BE2C (cell line): ENCODE results near the gene TBC1D22A.

Experiments
- DNase-seq: peaks from one replicate; pipeline ENCODE4 v3.0.0-alpha.2; 2020
- H3K27me3 ChIP-seq: fragments of 250-450 bp; sonication (Bioruptor Pico); 2 replicates; pipeline ENCODE4 v1.5.1; 2020; ENCODE audit warnings: mild to moderate bottlenecking
- H3K36me3 ChIP-seq: fragments of 250-450 bp; sonication (Bioruptor Pico); 2 replicates; pipeline ENCODE4 v1.5.1; 2020; ENCODE audit warnings: mild to moderate bottlenecking
- H3K4me1 ChIP-seq: fragments of 250-450 bp; sonication (Bioruptor Pico); 2 replicates; pipeline ENCODE4 v1.5.1; 2020
- H3K4me3 ChIP-seq: 2 replicates; pipeline ENCODE4 v1.5.1; 2011; ENCODE audit warnings: low read depth, low read length
- H3K9me3 ChIP-seq: fragments of 250-450 bp; sonication (Bioruptor Pico); 2 replicates; pipeline ENCODE4 v1.5.1; 2020
- CTCF ChIP-seq: IDR thresholded peaks from 2 replicates; pipeline ENCODE4 v1.5.1; 2012; ENCODE audit warnings: mild to moderate bottlenecking, low read depth, low read length

The TBC1D22A gene

DNA sequence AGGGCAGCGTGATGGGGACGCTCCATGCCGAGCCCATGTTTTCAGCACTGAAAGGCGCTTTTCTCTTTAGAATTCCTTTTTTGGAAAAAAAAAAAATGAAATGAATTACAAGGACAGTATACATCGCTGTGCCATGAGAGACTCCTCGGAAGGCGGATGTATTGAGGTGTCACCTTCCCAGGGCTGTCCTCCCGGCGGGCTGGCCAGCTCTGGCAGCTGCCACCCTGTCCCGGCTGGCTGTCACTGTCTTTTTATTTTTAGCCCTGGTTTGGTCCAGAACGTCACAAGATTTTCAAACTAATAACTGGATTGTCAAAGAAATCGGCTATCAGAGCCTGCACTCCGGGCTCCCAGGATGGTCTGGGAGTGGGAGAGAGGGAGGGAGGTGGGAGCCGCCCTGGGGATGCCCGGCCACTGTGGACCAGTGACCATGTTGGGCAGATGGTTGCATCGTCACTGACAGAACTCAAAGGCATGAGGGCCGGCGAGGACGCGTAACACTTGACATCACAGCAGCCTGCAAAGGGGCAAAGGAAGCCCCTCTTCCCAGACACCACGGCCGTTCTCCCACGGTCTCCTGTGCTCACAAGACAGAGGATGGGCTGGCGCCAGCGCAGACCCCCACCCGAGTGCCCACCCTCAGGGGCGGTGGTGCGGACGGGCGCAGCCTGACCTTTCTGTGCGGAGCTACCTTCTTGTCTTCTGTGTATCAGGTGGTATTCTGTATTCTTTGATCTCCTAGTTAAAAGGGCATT, 392.9 kb downstream of the TBC1D22A start:
- no peaks in the 10 kb centered on the region for H3K4me1 ChIP-seq
- TF ChIP-seq CTCF = no peak
- H3K4me3 ChIP-seq = no peak overlapping the region
- DNase-seq = no peak
- no peaks in the 10 kb centered on the region for H3K9me3 ChIP-seq
- no peaks in the 10 kb centered on the region for H3K36me3 ChIP-seq
- H3K27me3 ChIP-seq = no peaks in the 10 kb centered on the region

DNA sequence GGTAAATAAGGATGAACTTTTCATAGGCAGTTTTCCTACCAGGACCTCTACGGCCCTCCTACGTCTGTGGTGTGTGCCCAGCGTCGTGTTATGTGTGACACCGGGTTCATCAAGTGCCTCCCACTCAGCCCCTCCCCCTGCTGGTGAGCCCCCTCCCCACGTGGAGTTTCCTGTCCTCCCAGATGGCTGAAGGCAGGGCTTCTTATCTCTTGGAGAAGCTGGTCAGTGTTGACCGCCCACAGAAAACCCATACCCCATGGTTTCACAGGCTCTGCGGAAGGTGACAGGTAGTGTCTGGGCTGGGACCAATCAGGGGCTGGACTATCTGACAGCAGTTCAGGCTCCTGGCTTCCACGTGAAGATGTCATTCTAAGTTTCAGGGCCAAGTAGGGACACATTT, 393.5 kb downstream of the TBC1D22A start:
- H3K4me3 ChIP-seq = no peak overlapping the region
- H3K27me3 ChIP-seq = no peaks in the 10 kb centered on the region
- no peak for DNase-seq
- no peaks in the 10 kb centered on the region for H3K9me3 ChIP-seq
- H3K36me3 ChIP-seq = no peaks in the 10 kb centered on the region
- H3K4me1 ChIP-seq = no peaks in the 10 kb centered on the region
- TF ChIP-seq CTCF = no peak

- no peak overlapping the region for H3K4me3 ChIP-seq
- no peaks in the 10 kb centered on the region for H3K9me3 ChIP-seq
- no peaks in the 10 kb centered on the region for H3K27me3 ChIP-seq
- no peaks in the 10 kb centered on the region for H3K36me3 ChIP-seq
- H3K4me1 ChIP-seq = no peaks in the 10 kb centered on the region
- TF ChIP-seq CTCF = no peak
- no peak for DNase-seq
Measured at GRCh38 chr22:47156352-47157092, 394.1 kb downstream of the TBC1D22A start.

GRCh38 chr22:47157093-47157420, 394.6 kb downstream of the TBC1D22A start:
- DNase-seq = no peak
- H3K9me3 ChIP-seq = no peaks in the 10 kb centered on the region
- no peaks in the 10 kb centered on the region for H3K36me3 ChIP-seq
- no peaks in the 10 kb centered on the region for H3K4me1 ChIP-seq
- H3K4me3 ChIP-seq = no peak overlapping the region
- no peak for TF ChIP-seq CTCF
- no peaks in the 10 kb centered on the region for H3K27me3 ChIP-seq

GRCh38 chr22:47157486-47158270, 395.2 kb downstream of the TBC1D22A start:
- Histone ChIP-seq H3K9me3 (no peaks in the 10 kb centered on the region), H3K36me3 (no peaks in the 10 kb centered on the region), H3K4me3 (no peak overlapping the region), H3K4me1 (no peaks in the 10 kb centered on the region), H3K27me3 (no peaks in the 10 kb centered on the region)
- DNase-seq = no peak
- TF ChIP-seq CTCF = no peak
